ENCODE results near the gene PPFIA1. TPM values are rescaled to one million over a fixed set of nuclear protein-coding genes. Genes with fewer than 3 reads are reported as not detected.
A peak's percentile ranks its signal among the peaks of the same experiment; 100 is the strongest.
"Not testable (repeated sequence)": the region's sequence is repeated elsewhere in the genome, so short reads cannot be mapped to it uniquely, and the experiment has no call there.

Gene PPFIA1
- polyA plus RNA-seq, 4 donors: 17.8 to 27.3 (median 23.6) TPM

DNA sequence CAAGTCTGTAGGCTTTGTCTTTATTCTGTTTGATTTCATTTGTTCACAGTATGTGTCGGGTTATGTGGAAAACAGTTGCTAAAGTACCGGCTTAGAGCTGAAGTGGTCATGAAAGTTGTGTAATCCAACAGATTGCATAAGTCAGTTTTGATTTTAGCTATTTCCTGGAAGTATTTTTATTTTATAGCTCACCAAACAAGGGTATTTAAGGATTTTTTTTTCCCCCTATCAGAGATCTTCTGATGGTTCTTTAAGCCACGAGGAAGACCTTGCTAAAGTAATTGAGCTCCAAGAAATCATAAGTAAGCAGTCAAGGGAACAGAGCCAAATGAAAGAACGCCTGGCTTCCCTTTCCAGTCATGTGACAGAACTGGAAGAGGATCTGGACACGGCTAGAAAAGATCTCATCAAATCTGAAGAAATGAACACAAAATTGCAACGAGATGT is 55.9 kb downstream of the PPFIA1 start:
- Histone ChIP-seq H3K27ac (ENCODE audit: low read depth in 1 of 3, low read length in 2 of 3) (peak overlapping the region in 1 of 3 donors; percentile 75), H3K36me3 (ENCODE audit: control insufficient read depth in 3 of 3, insufficient read depth in 2 of 3, low read depth in 1 of 3, low read length in 3 of 3) (peaks cover 0 to 40% (median 9%) of the 10 kb centered on the region in 3 donors), H3K9me3 (ENCODE audit: control insufficient read depth in 2 of 2, insufficient read depth in 1 of 2, low read depth in 1 of 2, low read length in 1 of 2) (no peaks in the 10 kb centered on the region), H3K4me1 (ENCODE audit: control insufficient read depth in 3 of 3, insufficient read depth in 2 of 3, low read depth in 1 of 3, low read length in 2 of 3) (no peaks in the 10 kb centered on the region), H3K4me3 (ENCODE audit: low read depth in 1 of 3, low read length in 3 of 3) (no peak overlapping the region), H3K27me3 (ENCODE audit: control insufficient read depth in 3 of 3, insufficient read depth in 3 of 3, low read length in 3 of 3) (no peaks in the 10 kb centered on the region)
- 56 to 84% (median 82%) methylated on average over 6 of the region's 6 CpGs for WGBS, 3 donors
- FAIRE-seq (no peak), DNase-seq (peak in 1 of 2 donors; percentile 7)

DNA sequence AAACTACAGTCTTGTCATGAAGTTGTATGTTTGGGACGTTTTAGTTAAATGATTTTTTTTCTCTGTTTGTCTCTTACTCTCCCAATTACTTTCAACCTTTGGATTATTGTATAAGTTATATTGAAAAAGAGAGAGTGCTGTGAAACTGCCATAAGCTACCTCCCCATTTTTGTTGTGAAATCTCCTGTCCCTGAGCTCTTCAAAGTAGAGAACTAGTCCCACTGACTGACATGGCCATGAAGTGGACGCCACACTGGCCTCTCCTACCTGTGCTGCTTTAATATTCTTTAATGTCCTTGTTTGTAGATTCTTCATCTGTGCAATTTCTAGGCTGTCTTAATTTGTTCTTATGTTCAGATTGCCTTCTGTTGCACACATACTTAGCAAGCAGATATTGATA is 56.3 kb downstream of the PPFIA1 start:
- DNase-seq (no peak), FAIRE-seq (no peak)
- Histone ChIP-seq H3K4me3 (ENCODE audit: low read depth in 1 of 3, low read length in 3 of 3) (no peak overlapping the region), H3K27me3 (ENCODE audit: control insufficient read depth in 3 of 3, insufficient read depth in 3 of 3, low read length in 3 of 3) (no peaks in the 10 kb centered on the region), H3K36me3 (ENCODE audit: control insufficient read depth in 3 of 3, insufficient read depth in 2 of 3, low read depth in 1 of 3, low read length in 3 of 3) (peaks cover 2 to 43% (median 9%) of the 10 kb centered on the region in 3 donors), H3K27ac (ENCODE audit: low read depth in 1 of 3, low read length in 2 of 3) (peak overlapping the region in 1 of 3 donors; percentile 8), H3K4me1 (ENCODE audit: control insufficient read depth in 3 of 3, insufficient read depth in 2 of 3, low read depth in 1 of 3, low read length in 2 of 3) (no peaks in the 10 kb centered on the region), H3K9me3 (ENCODE audit: control insufficient read depth in 2 of 2, insufficient read depth in 1 of 2, low read depth in 1 of 2, low read length in 1 of 2) (no peaks in the 10 kb centered on the region)
- WGBS, 3 donors: 57 to 89% (median 79%) methylated on average over 2 of the region's 2 CpGs

DNA sequence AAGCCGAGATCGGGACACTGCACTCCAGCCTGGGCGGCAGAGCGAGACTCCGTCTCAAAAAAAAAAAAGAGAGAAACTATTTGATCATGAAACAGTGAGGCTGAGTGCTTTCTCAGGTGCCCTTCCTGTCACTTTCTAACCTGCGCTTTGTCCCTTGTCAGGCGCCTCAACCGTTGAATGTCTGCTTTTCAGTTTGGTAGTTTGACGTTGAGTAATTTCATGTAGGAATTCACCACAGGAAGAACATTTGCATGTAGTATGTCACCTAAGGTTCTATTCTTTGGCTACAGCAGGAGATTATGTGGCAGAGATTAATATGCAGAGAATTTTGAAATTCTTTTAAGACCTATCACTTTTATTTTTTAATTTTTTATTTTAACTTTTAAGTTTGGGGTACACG is 57.2 kb downstream of the PPFIA1 start:
- Histone ChIP-seq H3K27me3 (ENCODE audit: control insufficient read depth in 3 of 3, insufficient read depth in 3 of 3, low read length in 3 of 3) (no peaks in the 10 kb centered on the region), H3K4me1 (ENCODE audit: control insufficient read depth in 3 of 3, insufficient read depth in 2 of 3, low read depth in 1 of 3, low read length in 2 of 3) (no peaks in the 10 kb centered on the region), H3K27ac (ENCODE audit: low read depth in 1 of 3, low read length in 2 of 3) (no peak overlapping the region), H3K4me3 (ENCODE audit: low read depth in 1 of 3, low read length in 3 of 3) (no peak overlapping the region), H3K9me3 (ENCODE audit: control insufficient read depth in 2 of 2, insufficient read depth in 1 of 2, low read depth in 1 of 2, low read length in 1 of 2) (no peaks in the 10 kb centered on the region), H3K36me3 (ENCODE audit: control insufficient read depth in 3 of 3, insufficient read depth in 2 of 3, low read depth in 1 of 3, low read length in 3 of 3) (peaks cover 8 to 46% (median 13%) of the 10 kb centered on the region in 3 donors)
- no peak for FAIRE-seq
- WGBS, 3 donors: 89 to 96% (median 93%) methylated on average over 10 of the region's 10 CpGs
- DNase-seq: no peak

DNA sequence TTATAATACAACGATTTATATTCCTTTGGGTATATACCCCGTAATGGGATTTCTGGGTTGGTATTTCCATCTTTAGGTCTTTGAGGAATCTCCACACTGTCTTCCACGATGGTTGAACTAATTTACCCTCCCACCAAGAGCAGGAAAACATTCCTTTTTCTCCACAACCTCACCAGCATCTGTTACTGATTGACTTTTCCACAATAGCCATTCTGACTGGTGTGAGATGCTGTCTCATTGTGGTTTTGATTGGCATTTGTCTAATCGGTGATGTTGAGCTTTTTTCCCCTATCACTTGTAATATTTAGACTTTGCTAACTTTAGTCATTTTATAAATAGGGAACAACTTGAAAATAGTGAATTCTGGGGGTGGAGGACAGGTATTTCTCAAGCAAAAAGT is 58.1 kb downstream of the PPFIA1 start:
- no peaks in the 10 kb centered on the region for H3K4me1 ChIP-seq (ENCODE audit: control insufficient read depth in 3 of 3, insufficient read depth in 2 of 3, low read depth in 1 of 3, low read length in 2 of 3)
- no peak overlapping the region for H3K27ac ChIP-seq (ENCODE audit: low read depth in 1 of 3, low read length in 2 of 3)
- no peak for FAIRE-seq
- no peaks in the 10 kb centered on the region for H3K27me3 ChIP-seq (ENCODE audit: control insufficient read depth in 3 of 3, insufficient read depth in 3 of 3, low read length in 3 of 3)
- H3K36me3 ChIP-seq (ENCODE audit: control insufficient read depth in 3 of 3, insufficient read depth in 2 of 3, low read depth in 1 of 3, low read length in 3 of 3): peaks cover 11 to 47% (median 17%) of the 10 kb centered on the region in 3 donors
- WGBS, 3 donors: 81 to 88% (median 83%) methylated on average over 4 of the region's 4 CpGs
- H3K4me3 ChIP-seq (ENCODE audit: low read depth in 1 of 3, low read length in 3 of 3): no peak overlapping the region
- no peak for DNase-seq
- H3K9me3 ChIP-seq (ENCODE audit: control insufficient read depth in 2 of 2, insufficient read depth in 1 of 2, low read depth in 1 of 2, low read length in 1 of 2): no peaks in the 10 kb centered on the region

DNA sequence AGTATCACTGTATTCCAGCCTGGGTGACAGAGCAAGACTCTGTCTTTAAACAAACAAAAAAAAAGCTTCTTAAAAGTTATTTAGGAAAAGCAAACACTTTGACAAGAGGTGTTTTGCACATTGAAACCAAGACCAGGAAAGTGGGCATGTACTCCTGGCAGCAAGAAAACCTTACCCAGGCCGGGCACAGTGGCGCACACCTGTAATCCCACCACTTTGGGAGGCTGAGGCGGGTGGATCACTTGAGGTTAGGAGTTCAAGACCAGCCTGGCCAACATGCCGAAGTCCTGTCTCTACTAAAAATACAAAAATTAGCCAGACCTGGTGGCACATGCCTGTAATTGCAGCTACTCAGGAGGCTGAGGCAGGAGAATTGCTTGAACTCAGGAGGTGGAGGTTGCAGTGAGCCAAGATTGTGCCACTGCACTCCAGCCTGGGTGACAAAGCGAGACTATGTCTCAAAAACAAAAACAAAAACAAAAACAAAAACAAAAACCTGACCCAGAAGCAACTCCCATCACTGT is 60.9 kb downstream of the PPFIA1 start:
- FAIRE-seq: not testable (repeated sequence)
- WGBS, 3 donors: 86 to 95% (median 89%) methylated on average over 5 of the region's 5 CpGs

DNA sequence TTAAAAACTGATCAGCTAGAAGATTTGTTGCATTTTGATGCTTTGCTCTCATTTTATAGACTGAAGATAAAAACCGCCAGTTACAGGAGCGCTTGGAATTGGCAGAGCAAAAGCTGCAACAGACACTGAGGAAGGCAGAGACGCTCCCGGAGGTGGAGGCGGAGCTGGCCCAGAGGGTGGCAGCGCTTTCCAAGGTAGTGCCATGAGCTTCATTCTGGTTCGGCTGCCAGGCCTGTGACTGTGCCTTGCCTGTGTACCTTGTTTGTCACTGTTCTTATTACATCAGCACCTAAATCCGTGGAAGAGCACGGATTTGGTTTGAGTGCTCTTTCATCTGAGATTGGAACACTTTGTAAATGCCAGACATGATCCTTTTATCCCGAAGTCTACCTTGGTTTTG is 61.4 kb downstream of the PPFIA1 start:
- no peaks in the 10 kb centered on the region for H3K27me3 ChIP-seq (ENCODE audit: control insufficient read depth in 3 of 3, insufficient read depth in 3 of 3, low read length in 3 of 3)
- H3K4me3 ChIP-seq (ENCODE audit: low read depth in 1 of 3, low read length in 3 of 3): no peak overlapping the region
- FAIRE-seq (no peak), DNase-seq (no peak)
- no peaks in the 10 kb centered on the region for H3K4me1 ChIP-seq (ENCODE audit: control insufficient read depth in 3 of 3, insufficient read depth in 2 of 3, low read depth in 1 of 3, low read length in 2 of 3)
- peaks cover 21 to 63% (median 35%) of the 10 kb centered on the region in 3 donors for H3K36me3 ChIP-seq (ENCODE audit: control insufficient read depth in 3 of 3, insufficient read depth in 2 of 3, low read depth in 1 of 3, low read length in 3 of 3)
- no peaks in the 10 kb centered on the region for H3K9me3 ChIP-seq (ENCODE audit: control insufficient read depth in 2 of 2, insufficient read depth in 1 of 2, low read depth in 1 of 2, low read length in 1 of 2)
- H3K27ac ChIP-seq (ENCODE audit: low read depth in 1 of 3, low read length in 2 of 3): no peak overlapping the region
- 94 to 96% (median 95%) methylated on average over 10 of the region's 10 CpGs for WGBS, 3 donors

More for the DNA sequence above, 60.9 kb downstream of the PPFIA1 start:
- H3K9me3 ChIP-seq (ENCODE audit: control insufficient read depth in 2 of 2, insufficient read depth in 1 of 2, low read depth in 1 of 2, low read length in 1 of 2); DNase-seq; H3K4me1 ChIP-seq (ENCODE audit: control insufficient read depth in 3 of 3, insufficient read depth in 2 of 3, low read depth in 1 of 3, low read length in 2 of 3); H3K27me3 ChIP-seq (ENCODE audit: control insufficient read depth in 3 of 3, insufficient read depth in 3 of 3, low read length in 3 of 3); H3K27ac ChIP-seq (ENCODE audit: low read depth in 1 of 3, low read length in 2 of 3); H3K4me3 ChIP-seq (ENCODE audit: low read depth in 1 of 3, low read length in 3 of 3): not testable (repeated sequence)
- peaks cover 21 to 62% (median 31%) of the 10 kb centered on the region in 3 donors for H3K36me3 ChIP-seq (ENCODE audit: control insufficient read depth in 3 of 3, insufficient read depth in 2 of 3, low read depth in 1 of 3, low read length in 3 of 3)

DNA sequence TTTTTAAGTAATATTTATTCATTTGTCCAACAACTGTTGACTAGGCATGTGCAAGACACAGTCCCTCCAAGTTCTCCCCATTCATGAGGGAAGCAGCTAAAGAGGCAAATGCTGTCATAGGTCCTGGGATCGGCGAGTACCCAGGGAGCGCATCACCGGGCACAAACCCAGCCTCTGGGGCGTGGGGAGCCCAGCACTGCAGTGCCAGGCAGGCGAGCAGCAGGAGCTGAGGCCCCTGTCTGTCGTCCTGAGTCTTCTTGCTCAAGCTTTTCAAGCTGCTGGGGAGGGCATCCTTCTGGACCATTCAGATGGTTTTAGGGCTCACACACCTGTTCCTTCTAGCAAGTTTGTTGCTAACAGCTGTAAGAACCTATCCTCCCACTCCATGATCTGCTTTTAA is 62.1 kb downstream of the PPFIA1 start:
- H3K36me3 ChIP-seq (ENCODE audit: control insufficient read depth in 3 of 3, insufficient read depth in 2 of 3, low read depth in 1 of 3, low read length in 3 of 3): peaks cover 21 to 58% (median 35%) of the 10 kb centered on the region in 3 donors
- 96 to 98% (median 97%) methylated on average over 7 of the region's 7 CpGs for WGBS, 3 donors

DNA sequence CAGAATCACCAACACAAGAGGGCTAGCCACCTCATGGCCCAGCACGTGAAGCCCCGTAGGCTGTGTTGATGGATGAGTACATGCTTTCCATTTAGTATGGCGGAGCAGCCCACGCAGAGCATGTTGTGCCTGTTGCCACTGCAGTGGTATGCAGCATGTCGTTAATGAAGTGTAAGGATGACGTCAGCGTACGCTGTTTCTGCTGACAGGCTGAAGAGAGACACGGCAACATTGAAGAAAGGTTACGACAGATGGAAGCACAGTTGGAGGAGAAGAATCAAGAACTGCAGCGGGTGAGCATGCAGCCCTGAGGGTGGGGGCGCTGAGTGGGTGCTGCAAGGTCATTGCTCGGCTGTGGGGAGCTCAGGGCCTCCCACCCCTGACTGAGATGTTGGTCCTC is 62.8 kb downstream of the PPFIA1 start:
- Histone ChIP-seq H3K27ac (ENCODE audit: low read depth in 1 of 3, low read length in 2 of 3) (no peak overlapping the region), H3K9me3 (ENCODE audit: control insufficient read depth in 2 of 2, insufficient read depth in 1 of 2, low read depth in 1 of 2, low read length in 1 of 2) (no peaks in the 10 kb centered on the region), H3K4me3 (ENCODE audit: low read depth in 1 of 3, low read length in 3 of 3) (no peak overlapping the region), H3K4me1 (ENCODE audit: control insufficient read depth in 3 of 3, insufficient read depth in 2 of 3, low read depth in 1 of 3, low read length in 2 of 3) (no peaks in the 10 kb centered on the region), H3K27me3 (ENCODE audit: control insufficient read depth in 3 of 3, insufficient read depth in 3 of 3, low read length in 3 of 3) (no peaks in the 10 kb centered on the region), H3K36me3 (ENCODE audit: control insufficient read depth in 3 of 3, insufficient read depth in 2 of 3, low read depth in 1 of 3, low read length in 3 of 3) (peaks cover 21 to 61% (median 33%) of the 10 kb centered on the region in 3 donors)
- no peak for FAIRE-seq
- no peak for DNase-seq
- WGBS, 3 donors: 93 to 96% (median 95%) methylated on average over 13 of the region's 13 CpGs

More for the DNA sequence above, 62.1 kb downstream of the PPFIA1 start:
- FAIRE-seq (no peak), DNase-seq (no peak)
- Histone ChIP-seq H3K27me3 (ENCODE audit: control insufficient read depth in 3 of 3, insufficient read depth in 3 of 3, low read length in 3 of 3) (no peaks in the 10 kb centered on the region), H3K27ac (ENCODE audit: low read depth in 1 of 3, low read length in 2 of 3) (no peak overlapping the region), H3K4me1 (ENCODE audit: control insufficient read depth in 3 of 3, insufficient read depth in 2 of 3, low read depth in 1 of 3, low read length in 2 of 3) (no peaks in the 10 kb centered on the region), H3K4me3 (ENCODE audit: low read depth in 1 of 3, low read length in 3 of 3) (no peak overlapping the region), H3K9me3 (ENCODE audit: control insufficient read depth in 2 of 2, insufficient read depth in 1 of 2, low read depth in 1 of 2, low read length in 1 of 2) (no peaks in the 10 kb centered on the region)
